Left renal pelvis (tissue), 4 donors: ENCODE data around the gene ATP1A1. TPM values are rescaled to one million over a fixed set of nuclear protein-coding genes. Genes with fewer than 3 reads are reported as not detected.

Experiments used
- DNase-seq, 4 donors: peaks; one replicate each; pipeline ENCODE4 v3.0.0-alpha.2; 2013; ENCODE audit warnings: low read depth in 4 of 4, low spot score in 3 of 4
- polyA plus RNA-seq, 4 donors: library from polyadenylated mRNA; unstranded; fragments of 120-200 nt; gene quantifications; one replicate each; pipeline ENCODE4 v1.2.1, GENCODE V29; 2013; ENCODE audit not compliant: insufficient read length in 4 of 4

ATP1A1 gene
- polyA plus RNA-seq, 4 donors = 135 to 939 (median 904) TPM

- DNase-seq = no peak
Observed at GRCh38 chr1:116340506-116341231, 32.4 kb upstream of the ATP1A1 start.

- no peak for DNase-seq
Observed at GRCh38 chr1:116343019-116343418, 30.0 kb upstream of the ATP1A1 start.

- no peak for DNase-seq
Observed at GRCh38 chr1:116345011-116345410, 28.0 kb upstream of the ATP1A1 start.

GRCh38 chr1:116345843-116346242, 27.2 kb upstream of the ATP1A1 start:
- no peak for DNase-seq

GRCh38 chr1:116346943-116347673, 25.9 kb upstream of the ATP1A1 start:
- no peak for DNase-seq

- DNase-seq = no peak
Observed at GRCh38 chr1:116347696-116348095, 25.3 kb upstream of the ATP1A1 start.

- DNase-seq = no peak
Observed at GRCh38 chr1:116350097-116350645, 22.9 kb upstream of the ATP1A1 start.

GRCh38 chr1:116351914-116352313, 21.1 kb upstream of the ATP1A1 start:
- DNase-seq = no peak

GRCh38 chr1:116352349-116352813, 20.7 kb upstream of the ATP1A1 start:
- DNase-seq = no peak

- no peak for DNase-seq
Observed at GRCh38 chr1:116353155-116353554, 19.9 kb upstream of the ATP1A1 start.

GRCh38 chr1:116356067-116356466, 17.0 kb upstream of the ATP1A1 start:
- DNase-seq = no peak

- DNase-seq = no peak
Observed at GRCh38 chr1:116356673-116357072, 16.4 kb upstream of the ATP1A1 start.

GRCh38 chr1:116357487-116357886, 15.6 kb upstream of the ATP1A1 start:
- DNase-seq = no peak

GRCh38 chr1:116359060-116359830, 13.8 kb upstream of the ATP1A1 start:
- DNase-seq = no peak

GRCh38 chr1:116359871-116360270, 13.2 kb upstream of the ATP1A1 start:
- no peak for DNase-seq

- no peak for DNase-seq
Observed at GRCh38 chr1:116360429-116361173, 12.4 kb upstream of the ATP1A1 start.

GRCh38 chr1:116361648-116362047, 11.4 kb upstream of the ATP1A1 start:
- no peak for DNase-seq

- no peak for DNase-seq
Observed at GRCh38 chr1:116362050-116362449, 11.0 kb upstream of the ATP1A1 start.

GRCh38 chr1:116365353-116365780, 7.7 kb upstream of the ATP1A1 start:
- DNase-seq = no peak

- DNase-seq = no peak
Observed at GRCh38 chr1:116365857-116366256, 7.2 kb upstream of the ATP1A1 start.
